OCI-LY1 (cell line): ENCODE results near the gene GRM3.

Source experiments
- H2AFZ ChIP-seq: fragments of 200-600 bp; sonication (generic), shearing (Covaris generic); 2 replicates; pipeline ENCODE4 v1.6.0; 2014; ENCODE audit warnings: antibody characterized with exemption, mild to moderate bottlenecking, low read length
- H3F3A ChIP-seq: fragments of 200-600 bp; sonication (generic), shearing (Covaris generic); 2 replicates; pipeline ENCODE4 v1.6.0; 2014; ENCODE audit warnings: mild to moderate bottlenecking, antibody characterized with exemption, low read length, moderate library complexity; ENCODE audit not compliant: insufficient read depth
- H3K27ac ChIP-seq: fragments of 200-600 bp; sonication (generic); 2 replicates; pipeline ENCODE4 v1.5.1; 2014; ENCODE audit warnings: low read length, mixed run types, mild to moderate bottlenecking, low read depth; ENCODE audit not compliant: poor library complexity, severe bottlenecking
- H3K27me3 ChIP-seq: fragments of 200-600 bp; sonication (generic); 2 replicates; pipeline ENCODE4 v1.6.0; 2014; ENCODE audit warnings: antibody characterized with exemption, mild to moderate bottlenecking, low read length, moderate library complexity; ENCODE audit not compliant: insufficient read depth
- H3K36me3 ChIP-seq: fragments of 200-600 bp; sonication (generic); 2 replicates; pipeline ENCODE4 v1.6.1; 2014; ENCODE audit warnings: mild to moderate bottlenecking, antibody characterized with exemption, low read length, moderate library complexity, mixed read lengths; ENCODE audit not compliant: insufficient read depth
- H3K4me1 ChIP-seq: fragments of 200-600 bp; sonication (generic); 2 replicates; pipeline ENCODE4 v1.5.1; 2014; ENCODE audit warnings: mild to moderate bottlenecking, low read length, moderate library complexity; ENCODE audit not compliant: insufficient read depth, severe bottlenecking
- H3K4me2 ChIP-seq: fragments of 200-600 bp; sonication (generic), shearing (Covaris generic); 2 replicates; pipeline ENCODE4 v1.6.1; 2014; ENCODE audit warnings: low read length
- H3K4me3 ChIP-seq: fragments of 200-600 bp; sonication (generic); 2 replicates; pipeline ENCODE4 v1.5.1; 2014; ENCODE audit warnings: low read length, low read depth, mild to moderate bottlenecking, mixed read lengths; ENCODE audit not compliant: poor library complexity, severe bottlenecking
- H3K79me2 ChIP-seq: fragments of 200-600 bp; shearing (Covaris generic); 2 replicates; pipeline ENCODE4 v1.6.1; 2016; ENCODE audit warnings: mixed run types, low read length, mixed read lengths; ENCODE audit not compliant: insufficient read depth
- H3K9ac ChIP-seq: fragments of 200-600 bp; sonication (generic), shearing (Covaris generic); 2 replicates; pipeline ENCODE4 v1.6.1; 2014; ENCODE audit warnings: mild to moderate bottlenecking, low read length, mixed read lengths
- H3K9me2 ChIP-seq: fragments of 200-600 bp; sonication (generic), shearing (Covaris generic); 2 replicates; pipeline ENCODE4 v1.6.1; 2014; ENCODE audit warnings: low read depth, mild to moderate bottlenecking, low read length, mixed read lengths
- H3K9me3 ChIP-seq: fragments of 200-600 bp; shearing (Covaris generic); 2 replicates; pipeline ENCODE4 v1.6.1; 2014; ENCODE audit warnings: low read length, mixed read lengths
- H4K20me1 ChIP-seq: fragments of 200-600 bp; sonication (generic), shearing (Covaris generic); 2 replicates; pipeline ENCODE4 v1.6.0; 2016; ENCODE audit warnings: mild to moderate bottlenecking, low read length; ENCODE audit not compliant: insufficient read depth
- EZH2 ChIP-seq: fragments of 200-600 bp; sonication (generic), shearing (Covaris generic); IDR thresholded peaks from 2 replicates; pipeline ENCODE4 v1.8.0; 2017; ENCODE audit warnings: borderline replicate concordance, mixed run types, mild to moderate bottlenecking, antibody characterized with exemption, low read length, moderate library complexity, mixed read lengths
- TF ChIP-seq, protein P1 (sequence below): fragments of 200-600 bp; sonication (generic), shearing (Covaris generic); IDR thresholded peaks from 2 replicates; pipeline ENCODE4 v1.5.1; 2017; ENCODE audit warnings: mild to moderate bottlenecking, antibody characterized with exemption, low read length, moderate library complexity, mixed read lengths

The GRM3 gene

GRCh38 chr7:86645225-86645608 is 1.5 kb downstream of the GRM3 start:
- no peaks in the 10 kb centered on the region for H3F3A ChIP-seq
- H3K9me2 ChIP-seq, result no peaks in the 10 kb centered on the region
- no peak overlapping the region for H3K9ac ChIP-seq
- H3K36me3 ChIP-seq, result no peaks in the 10 kb centered on the region
- H3K4me3 ChIP-seq, result no peak overlapping the region
- TF ChIP-seq, protein P1, sequence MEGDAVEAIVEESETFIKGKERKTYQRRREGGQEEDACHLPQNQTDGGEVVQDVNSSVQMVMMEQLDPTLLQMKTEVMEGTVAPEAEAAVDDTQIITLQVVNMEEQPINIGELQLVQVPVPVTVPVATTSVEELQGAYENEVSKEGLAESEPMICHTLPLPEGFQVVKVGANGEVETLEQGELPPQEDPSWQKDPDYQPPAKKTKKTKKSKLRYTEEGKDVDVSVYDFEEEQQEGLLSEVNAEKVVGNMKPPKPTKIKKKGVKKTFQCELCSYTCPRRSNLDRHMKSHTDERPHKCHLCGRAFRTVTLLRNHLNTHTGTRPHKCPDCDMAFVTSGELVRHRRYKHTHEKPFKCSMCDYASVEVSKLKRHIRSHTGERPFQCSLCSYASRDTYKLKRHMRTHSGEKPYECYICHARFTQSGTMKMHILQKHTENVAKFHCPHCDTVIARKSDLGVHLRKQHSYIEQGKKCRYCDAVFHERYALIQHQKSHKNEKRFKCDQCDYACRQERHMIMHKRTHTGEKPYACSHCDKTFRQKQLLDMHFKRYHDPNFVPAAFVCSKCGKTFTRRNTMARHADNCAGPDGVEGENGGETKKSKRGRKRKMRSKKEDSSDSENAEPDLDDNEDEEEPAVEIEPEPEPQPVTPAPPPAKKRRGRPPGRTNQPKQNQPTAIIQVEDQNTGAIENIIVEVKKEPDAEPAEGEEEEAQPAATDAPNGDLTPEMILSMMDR, result no peak
- TF ChIP-seq EZH2, result no peak
- no peaks in the 10 kb centered on the region for H3K9me3 ChIP-seq
- no peak overlapping the region for H3K4me2 ChIP-seq
- H3K79me2 ChIP-seq, result no peaks in the 10 kb centered on the region
- no peaks in the 10 kb centered on the region for H3K4me1 ChIP-seq
- H3K27ac ChIP-seq, result no peak overlapping the region
- H3K27me3 ChIP-seq, result no peaks in the 10 kb centered on the region; the same call in 1 of the 2 replicates
- no peaks in the 10 kb centered on the region for H4K20me1 ChIP-seq
- no peak overlapping the region for H2AFZ ChIP-seq

DNA sequence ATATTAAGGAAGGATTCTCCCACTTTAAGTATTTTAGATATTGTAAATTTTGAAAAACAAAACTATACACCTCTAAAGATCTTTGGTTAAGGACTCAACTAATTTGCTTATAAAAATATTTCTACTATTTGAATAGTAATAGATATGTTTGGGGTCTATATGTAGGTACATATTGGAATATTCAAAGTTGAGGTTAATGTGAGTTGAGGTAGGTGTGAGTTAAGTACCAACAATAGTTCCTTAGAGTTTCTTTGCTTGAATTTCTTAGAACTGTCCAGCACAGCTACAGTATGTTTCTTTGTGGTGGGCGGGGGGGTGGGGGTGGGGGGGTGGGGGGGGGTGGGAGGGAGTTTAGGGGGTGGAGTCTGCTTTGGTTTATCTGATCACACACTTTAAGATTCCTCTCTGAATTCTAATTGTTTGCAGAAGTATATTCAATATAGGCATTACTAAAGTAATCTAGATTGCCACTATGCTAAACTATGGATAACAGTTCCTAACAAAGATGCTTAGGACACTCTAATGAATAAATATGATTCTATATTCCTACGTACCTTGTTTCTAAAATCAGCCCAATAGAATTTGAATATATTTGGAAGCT is 2.1 kb downstream of the GRM3 start:
- Histone ChIP-seq H2AFZ (no peak overlapping the region), H3K4me1 (no peaks in the 10 kb centered on the region), H3K27me3 (no peaks in the 10 kb centered on the region; the same call in 1 of the 2 replicates), H3K36me3 (no peaks in the 10 kb centered on the region), H3K79me2 (no peaks in the 10 kb centered on the region), H3K9ac (no peak overlapping the region), H3F3A (no peaks in the 10 kb centered on the region), H3K9me2 (no peaks in the 10 kb centered on the region), H3K27ac (no peak overlapping the region), H4K20me1 (no peaks in the 10 kb centered on the region), H3K4me2 (no peak overlapping the region), H3K9me3 (no peaks in the 10 kb centered on the region), H3K4me3 (no peak overlapping the region)
- TF ChIP-seq, protein P1, result no peak
- no peak for TF ChIP-seq EZH2

- Histone ChIP-seq H4K20me1 (no peaks in the 10 kb centered on the region), H3K4me1 (no peaks in the 10 kb centered on the region), H3K79me2 (no peaks in the 10 kb centered on the region), H3K9me2 (no peaks in the 10 kb centered on the region), H3K27me3 (no peaks in the 10 kb centered on the region; the same call in 1 of the 2 replicates), H3F3A (no peaks in the 10 kb centered on the region), H2AFZ (no peak overlapping the region), H3K9me3 (no peaks in the 10 kb centered on the region), H3K4me2 (no peak overlapping the region), H3K4me3 (no peak overlapping the region), H3K27ac (no peak overlapping the region), H3K9ac (no peak overlapping the region), H3K36me3 (no peaks in the 10 kb centered on the region)
- TF ChIP-seq EZH2, result no peak
- TF ChIP-seq, protein P1, result no peak
Observed at GRCh38 chr7:86647385-86648094, 3.8 kb downstream of the GRM3 start.
